Measurements from ENCODE around the gene CALD1. TPM values are rescaled to one million over a fixed set of nuclear protein-coding genes. Genes with fewer than 3 reads are reported as not detected.

The CALD1 gene
- total and polyA plus RNA-seq, 8 donors: 146 to 1,007 (median 302) TPM

DNA sequence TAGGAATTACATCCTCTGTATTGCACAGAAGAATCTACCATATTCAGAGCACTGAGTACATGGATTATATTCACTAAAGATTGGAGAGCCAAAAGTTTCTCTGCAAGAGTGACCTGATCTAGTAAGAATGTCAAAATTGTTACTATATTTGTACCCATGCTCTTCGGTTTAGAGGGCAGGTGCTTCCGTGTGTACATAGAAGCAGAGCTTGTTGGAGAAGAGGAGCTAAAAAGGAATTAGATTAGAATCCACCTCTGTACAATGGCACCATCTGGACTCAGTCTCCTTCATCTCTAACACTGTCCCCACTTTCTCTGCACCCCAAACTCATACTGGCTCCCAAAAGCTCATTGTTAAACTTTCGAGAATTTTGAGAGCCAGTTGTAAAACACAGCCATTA lies 8.3 kb downstream of the CALD1 start:
- H3K36me3 ChIP-seq: peaks cover 0 to 8% (median 0%) of the 10 kb centered on the region in 4 donors
- H3K27ac ChIP-seq: peak overlapping the region in 4 of 5 donors; percentile 43 to 91 (median 60)
- H3K4me1 ChIP-seq: peaks cover 0 to 67% (median 22%) of the 10 kb centered on the region in 4 donors
- H3K27me3 ChIP-seq: no peaks in the 10 kb centered on the region
- 52 to 85% (median 76%) methylated on average over 3 of the region's 3 CpGs for WGBS, 5 donors
- intact Hi-C loops (cut with DNase I; ENCODE audit: low total_unique reads): no loop called here
- DNase-seq: no peak
- no peak for TF ChIP-seq CTCF (IDR thresholded peaks at IDR 0.05)
- no peak for TF ChIP-seq POLR2A (IDR thresholded peaks at IDR 0.05)
- no peak for TF ChIP-seq EP300 (IDR thresholded peaks at IDR 0.05)
- TF ChIP-seq POLR2AphosphoS5 (IDR thresholded peaks at IDR 0.05): no peak
- H3K9me3 ChIP-seq: no peaks in the 10 kb centered on the region
- H3K4me3 ChIP-seq: no peak overlapping the region

- Histone ChIP-seq H3K4me1 (peaks cover 0 to 71% (median 22%) of the 10 kb centered on the region in 4 donors), H3K4me3 (no peak overlapping the region), H3K9me3 (no peaks in the 10 kb centered on the region), H3K27ac (peak overlapping the region in 4 of 5 donors; percentile 54 to 91 (median 72)), H3K36me3 (peaks cover 0 to 8% (median 0%) of the 10 kb centered on the region in 4 donors), H3K27me3 (no peaks in the 10 kb centered on the region)
- 82 to 99% (median 93%) methylated on average over 2 of the region's 2 CpGs for WGBS, 5 donors
- no peak for DNase-seq
- TF ChIP-seq POLR2AphosphoS5 (IDR thresholded peaks at IDR 0.05) (no peak), EP300 (IDR thresholded peaks at IDR 0.05) (no peak), POLR2A (IDR thresholded peaks at IDR 0.05) (no peak), CTCF (IDR thresholded peaks at IDR 0.05) (no peak)
- intact Hi-C loops (cut with DNase I; ENCODE audit: low total_unique reads): no loop called here
These were observed 8.8 kb downstream of the CALD1 start for GRCh38 chr7:134788191-134788590.

DNA sequence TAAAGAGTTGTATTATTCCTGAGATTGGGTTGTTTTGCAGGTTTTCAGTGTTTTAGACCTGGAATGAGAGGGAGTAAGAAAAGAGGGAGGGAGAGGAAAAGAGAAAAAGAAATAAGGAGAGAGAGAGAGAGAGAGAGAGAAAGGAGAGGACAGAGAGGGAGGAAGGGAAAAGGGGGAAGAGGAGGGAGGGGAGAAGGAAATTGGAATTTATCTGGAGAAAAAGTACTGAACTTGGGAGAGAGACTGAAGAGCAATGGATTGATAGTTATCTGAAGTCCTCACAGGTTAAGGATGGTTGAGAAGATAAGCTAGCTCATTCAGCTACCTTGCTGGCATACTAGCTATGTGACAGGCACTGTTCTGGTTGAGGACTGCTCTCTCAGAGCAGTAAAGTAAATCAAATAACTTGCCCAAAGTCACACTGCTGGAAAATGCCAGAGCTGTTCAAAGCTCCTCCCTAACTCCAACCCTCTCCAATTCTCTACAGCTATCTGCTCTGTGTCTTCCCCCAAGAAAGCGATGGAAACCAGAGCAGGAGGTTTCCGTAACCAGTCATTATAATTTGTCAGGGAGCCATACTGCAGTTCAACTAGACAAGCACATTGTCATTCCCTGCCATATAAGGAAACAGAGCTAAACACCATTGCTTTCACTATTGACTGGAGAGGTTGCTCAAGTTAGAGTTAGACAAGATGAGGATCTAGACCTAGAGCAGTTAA lies 10.7 kb downstream of the CALD1 start:
- peaks cover 0 to 11% (median 0%) of the 10 kb centered on the region in 4 donors for H3K36me3 ChIP-seq
- no peaks in the 10 kb centered on the region for H3K9me3 ChIP-seq
- H3K27me3 ChIP-seq: no peaks in the 10 kb centered on the region
- intact Hi-C loops (cut with DNase I; ENCODE audit: low total_unique reads): no loop called here
- peaks cover 0 to 76% (median 22%) of the 10 kb centered on the region in 4 donors for H3K4me1 ChIP-seq
- H3K27ac ChIP-seq: peak overlapping the region in 4 of 5 donors; percentile 67 to 91 (median 74)
- no peak overlapping the region for H3K4me3 ChIP-seq
- WGBS, 5 donors: 37 to 90% (median 73%) methylated on average over 2 of the region's 2 CpGs
- TF ChIP-seq CTCF (IDR thresholded peaks at IDR 0.05) (no peak), POLR2AphosphoS5 (IDR thresholded peaks at IDR 0.05) (peak; percentile 70 to 95 (median 92)), POLR2A (IDR thresholded peaks at IDR 0.05) (no peak), EP300 (IDR thresholded peaks at IDR 0.05) (peak; percentile 80)
- DNase-seq: peak in 1 of 2 donors; percentile 91

DNA sequence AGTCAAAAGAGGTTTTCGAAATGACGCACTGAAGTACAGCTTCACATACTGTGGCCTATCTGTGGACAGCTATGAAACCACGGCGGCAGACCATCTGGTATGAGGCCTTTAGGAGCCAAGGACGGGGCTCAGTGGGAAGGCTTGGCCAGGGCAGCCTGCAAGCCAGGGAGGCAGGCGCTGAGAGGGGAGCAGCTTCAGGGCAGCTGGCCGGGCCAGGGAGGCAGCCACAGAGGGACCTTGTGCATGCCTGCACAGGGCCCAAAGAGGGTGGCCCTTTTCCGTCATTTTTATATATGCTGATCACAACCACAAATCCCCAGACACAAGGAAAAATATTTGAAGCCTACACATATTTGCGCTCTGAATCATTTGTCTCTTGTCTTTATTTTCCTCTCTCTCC lies 13.5 kb downstream of the CALD1 start:
- H3K27me3 ChIP-seq: no peaks in the 10 kb centered on the region
- no peak overlapping the region for H3K4me3 ChIP-seq
- 77 to 92% (median 89%) methylated on average over 9 of the region's 9 CpGs for WGBS, 5 donors
- no peaks in the 10 kb centered on the region for H3K9me3 ChIP-seq
- TF ChIP-seq POLR2AphosphoS5 (IDR thresholded peaks at IDR 0.05): peak in 2 of 3 donors; percentile 23 to 24
- TF ChIP-seq EP300 (IDR thresholded peaks at IDR 0.05): no peak
- peaks cover 0 to 70% (median 20%) of the 10 kb centered on the region in 4 donors for H3K4me1 ChIP-seq
- intact Hi-C loops (cut with DNase I; ENCODE audit: low total_unique reads): no loop called here
- peaks cover 0 to 6% (median 0%) of the 10 kb centered on the region in 4 donors for H3K36me3 ChIP-seq
- peak overlapping the region; percentile 21 to 91 (median 67) for H3K27ac ChIP-seq
- DNase-seq: peak in 1 of 2 donors; percentile 46

- 78 to 91% (median 86%) methylated on average over 5 of the region's 5 CpGs for WGBS, 5 donors
- Histone ChIP-seq H3K27me3 (no peaks in the 10 kb centered on the region), H3K27ac (peak overlapping the region in 2 of 5 donors; percentile 33 to 91), H3K36me3 (peaks cover 0 to 6% (median 0%) of the 10 kb centered on the region in 4 donors), H3K9me3 (no peaks in the 10 kb centered on the region), H3K4me3 (no peak overlapping the region), H3K4me1 (peaks cover 0 to 69% (median 11%) of the 10 kb centered on the region in 4 donors)
- TF ChIP-seq CTCF (IDR thresholded peaks at IDR 0.05) (no peak), POLR2A (IDR thresholded peaks at IDR 0.05) (no peak), EP300 (IDR thresholded peaks at IDR 0.05) (no peak), POLR2AphosphoS5 (IDR thresholded peaks at IDR 0.05) (no peak)
- no peak for DNase-seq
- intact Hi-C loops (cut with DNase I; ENCODE audit: low total_unique reads): no loop called here
These were observed 15.8 kb downstream of the CALD1 start for GRCh38 chr7:134795231-134795630.

Data from stomach (tissue), 9 donors.